MCF 10A (cell line): ENCODE results near the gene POLR2H. TPM values are rescaled to one million over a fixed set of nuclear protein-coding genes. Genes with fewer than 3 reads are reported as not detected.

ENCODE experiments used
- Bru-seq: library from RNA; stranded (reverse); fragments of 400-500 nt; gene quantifications from one replicate; lab custom pipeline; 2021; lab: Mats Ljungman, UMichigan
- BruChase-seq, 2 experiments: library from RNA; stranded (reverse); fragments of 400-500 nt; gene quantifications; one replicate each; lab custom pipeline; 2021; lab: Mats Ljungman, UMichigan
- BruUV-seq: library from RNA; stranded (reverse); fragments of 400-500 nt; replicated peaks from 2 replicates; lab custom pipeline; 2021; lab: Mats Ljungman, UMichigan
- CTCF ChIA-PET: fragments of 300-600 bp; sonication (Branson Sonifier 250); formaldehyde crosslinking; extraction: SDS; loops from one replicate; lab custom pipeline; 2021; ENCODE audit warnings: antibody characterized with exemption, inconsistent platforms; lab: Yijun Ruan, JAX
- POLR2A ChIA-PET: fragments of 300-600, 350-650 bp; sonication (Branson Sonifier 250); formaldehyde crosslinking; extraction: SDS; loops from one replicate; lab custom pipeline; 2020; ENCODE audit warnings: antibody characterized with exemption, inconsistent platforms; lab: Yijun Ruan, JAX
- DNase-seq: peaks from one replicate; pipeline ENCODE4 v3.0.0-alpha.2; 2018; ENCODE audit not compliant: unreplicated experiment
- H3K27ac Mint-ChIP-seq: one replicate; pipeline ENCODE4 v1.8.0; 2022; ENCODE audit warnings: mild to moderate bottlenecking, low read depth, mixed read lengths; ENCODE audit not compliant: unreplicated experiment
- H3K27me3 Mint-ChIP-seq: one replicate; pipeline ENCODE4 v1.8.0; 2022; ENCODE audit warnings: mixed read lengths; ENCODE audit not compliant: insufficient read depth, unreplicated experiment
- H3K36me3 Mint-ChIP-seq: one replicate; pipeline ENCODE4 v1.8.0; 2022; ENCODE audit warnings: mild to moderate bottlenecking, moderate library complexity, mixed read lengths; ENCODE audit not compliant: insufficient read depth, unreplicated experiment
- H3K4me1 Mint-ChIP-seq: one replicate; pipeline ENCODE4 v1.8.0; 2022; ENCODE audit warnings: mixed read lengths; ENCODE audit not compliant: insufficient read depth, unreplicated experiment
- H3K4me3 Mint-ChIP-seq: one replicate; pipeline ENCODE4 v1.8.0; 2022; ENCODE audit warnings: mild to moderate bottlenecking, moderate library complexity, mixed read lengths; ENCODE audit not compliant: unreplicated experiment
- H3K9me3 Mint-ChIP-seq: one replicate; pipeline ENCODE4 v1.8.0; 2022; ENCODE audit warnings: mixed read lengths; ENCODE audit not compliant: unreplicated experiment
- CTCF ChIP-seq: fragments of 200-600 bp; IDR thresholded peaks from one replicate; pipeline ENCODE4 v1.8.0; 2022; ENCODE audit warnings: antibody characterized with exemption, mild to moderate bottlenecking; ENCODE audit not compliant: unreplicated experiment
- intact Hi-C: fragments of 100-400 bp; cut with micrococcal nuclease; formaldehyde crosslinking; loops from 2 replicates; pipeline ENCODE4 v1.14.1; 2022
- long read RNA-seq: library from polyadenylated mRNA; stranded (forward); transcript quantifications from one replicate; pipeline ENCODE4 v2.0.0, GENCODE V29; 2022
- total RNA-seq: library from RNA; stranded (reverse); gene quantifications from 2 replicates; pipeline ENCODE4 v1.2.3, GENCODE V29; 2022

The POLR2H gene
- total RNA-seq: 81.5 and 91.5 TPM in 2 replicates
- percentile 79 among the genes with signal in this experiment for Bru-seq, nascent RNA
- BruChase-seq, experiment 1, labeled RNA remaining after a 6-hour chase: percentile 91 among the genes with signal in this experiment
- percentile 90 among the genes with signal in this experiment for BruChase-seq, experiment 2, labeled RNA remaining after a 2-hour chase
- long read RNA-seq, transcript POLR2H-208 (6 exons, 1,802 nt): major isoform, 5 of 95 reads
- long read RNA-seq, partial matches to known transcripts: 77 of 95 reads
- long read RNA-seq, other reads (novel, unspliced or antisense): 9 of 95 reads

- intact Hi-C loops: no loop called here
- Mint-ChIP-seq H3K27me3 (no peaks in the 10 kb centered on the region), H3K4me1 (peaks cover 27% of the 10 kb centered on the region), H3K4me3 (peak within 1 kb of the TSS; percentile 93), H3K27ac (peak within 1 kb of the TSS; percentile 89), H3K9me3 (no peaks in the 10 kb centered on the region), H3K36me3 (peaks cover 29% of the 10 kb centered on the region)
- BruUV-seq: no TSS peak
- TF ChIP-seq CTCF: no peak
- CTCF ChIA-PET: interaction anchor here (1.0 to 3.5 kb wide), 5 partner anchors 8 to 180 kb away, joined by 3 to 12 read pairs (median 4); partner anchors contain the start of gene FAM131A
- POLR2A ChIA-PET: interaction anchor here (0.6 to 4.1 kb wide), 20 partner anchors 10 to 1291 kb away, joined by 3 to 18 read pairs (median 4); partner anchors contain the start of gene PSMD2
- DNase-seq: peak; percentile 51
Observed at GRCh38 chr3:184361532-184361931, at the start of gene POLR2H, which contains the start of gene CLCN2. TSS of gene POLR2H (plus strand) at chr3:184361710. CDS start at chr3:184363493, 1,783 bp downstream. TSS of gene CLCN2 (minus strand) at chr3:184361605. CDS start at chr3:184361479, 126 bp downstream.

- H3K27me3 Mint-ChIP-seq: no peaks in the 10 kb centered on the region
- no TSS peak for BruUV-seq
- intact Hi-C loops: loop anchor here (2.0 kb wide), 1 partner anchor 48 kb away; no protein-coding TSS in a partner anchor
- no peak for TF ChIP-seq CTCF
- peak; percentile 89 for DNase-seq
- peaks cover 42% of the 10 kb centered on the region for H3K36me3 Mint-ChIP-seq
- ChIA-PET CTCF (no interaction called here), POLR2A (interaction anchor here (1.0 to 1.1 kb wide), 3 partner anchors 15 to 46 kb away, joined by 3 read pairs; partner anchors contain the start of genes FAM131A and PSMD2)
- no peaks in the 10 kb centered on the region for H3K9me3 Mint-ChIP-seq
- H3K27ac Mint-ChIP-seq: peak within 1 kb of the TSS; percentile 88
- H3K4me3 Mint-ChIP-seq: peak within 1 kb of the TSS; percentile 87
- peaks cover 27% of the 10 kb centered on the region for H3K4me1 Mint-ChIP-seq
Observed at GRCh38 chr3:184314363-184314699, 47.2 kb upstream of the POLR2H start, which contains the start of gene EIF4G1. TSS of gene EIF4G1 (plus strand) at chr3:184314606. CDS start at chr3:184315797, 1,191 bp downstream.

GRCh38 chr3:184314700-184315542 is 46.6 kb upstream of the POLR2H start:
- H3K9me3 Mint-ChIP-seq: no peaks in the 10 kb centered on the region
- peaks cover 42% of the 10 kb centered on the region for H3K36me3 Mint-ChIP-seq
- no peaks in the 10 kb centered on the region for H3K27me3 Mint-ChIP-seq
- intact Hi-C loops: loop anchor here (2.0 kb wide), 1 partner anchor 48 kb away; no protein-coding TSS in a partner anchor
- no TSS peak for BruUV-seq
- CTCF ChIA-PET: interaction anchor here (1.7 kb wide), 1 partner anchor 9 kb away, joined by 7 read pairs; no protein-coding TSS in a partner anchor
- no peak for TF ChIP-seq CTCF
- POLR2A ChIA-PET: interaction anchor here (0.7 to 2.7 kb wide), 6 partner anchors 15 to 428 kb away, joined by 3 to 12 read pairs (median 4); partner anchors contain the start of genes CLCN2, FAM131A, POLR2H and PSMD2
- peaks cover 33% of the 10 kb centered on the region for H3K4me1 Mint-ChIP-seq
- peak overlapping the region; percentile 87 for H3K4me3 Mint-ChIP-seq
- DNase-seq: peak; percentile 75
- H3K27ac Mint-ChIP-seq: peak overlapping the region; percentile 88
